HL-60 (cell line): ENCODE measurements around the gene SLC46A2.

ENCODE experiments used
- DNase-seq, 2 experiments: peaks; one replicate each; pipeline ENCODE4 v3.0.0-alpha.2; 2010 to 2020; ENCODE audit warnings: low read depth in 1 of 2, low spot score in 1 of 2
- H3K27ac ChIP-seq: fragments of 250-450 bp; sonication (Bioruptor Pico); replicated peaks from 2 replicates; pipeline ENCODE4 v1.5.1; 2020; ENCODE audit warnings: mild to moderate bottlenecking, moderate library complexity
- H3K27me3 ChIP-seq: fragments of 250-450 bp; sonication (Bioruptor Pico); 2 replicates; pipeline ENCODE4 v1.5.1; 2021; ENCODE audit warnings: mild to moderate bottlenecking, moderate library complexity; ENCODE audit not compliant: insufficient read depth, poor library complexity, severe bottlenecking
- H3K4me3 ChIP-seq: replicated peaks from 2 replicates; pipeline ENCODE4 v1.5.1; 2011; ENCODE audit warnings: mild to moderate bottlenecking, control low read depth, low read length; ENCODE audit not compliant: insufficient read depth
- CTCF ChIP-seq: IDR thresholded peaks from one replicate; pipeline ENCODE4 v1.5.1; 2011; ENCODE audit warnings: low read length, control low read depth, inconsistent platforms; ENCODE audit not compliant: insufficient read depth
- GABPA ChIP-seq: IDR thresholded peaks from 2 replicates; pipeline ENCODE4 v1.6.1; 2012; ENCODE audit warnings: low read depth
- POLR2AphosphoS5 ChIP-seq: IDR thresholded peaks from 2 replicates; pipeline ENCODE4 v1.6.1; 2012; ENCODE audit warnings: low read depth
- REST ChIP-seq: IDR thresholded peaks from 2 replicates; pipeline ENCODE4 v1.6.1; 2012; ENCODE audit warnings: low read depth; ENCODE audit not compliant: insufficient replicate concordance
- SPI1 ChIP-seq: IDR thresholded peaks from 2 replicates; pipeline ENCODE4 v1.6.1; 2012; ENCODE audit warnings: low read depth, mild to moderate bottlenecking, borderline replicate concordance

The SLC46A2 gene

GRCh38 chr9:112891521-112891920 is 845 bp upstream of the SLC46A2 start:
- no peaks in the 10 kb centered on the region for H3K27me3 ChIP-seq
- no peak overlapping the region for H3K4me3 ChIP-seq
- H3K27ac ChIP-seq, result no peak overlapping the region
- no peak for TF ChIP-seq GABPA
- TF ChIP-seq REST, result no peak
- TF ChIP-seq POLR2AphosphoS5, result no peak
- no peak for TF ChIP-seq SPI1
- TF ChIP-seq CTCF, result no peak
- DNase-seq, result no peak

- no peak overlapping the region for H3K27ac ChIP-seq
- H3K4me3 ChIP-seq, result no peak overlapping the region
- H3K27me3 ChIP-seq, result no peaks in the 10 kb centered on the region
- no peak for TF ChIP-seq GABPA
- TF ChIP-seq CTCF, result peak; percentile 52
- TF ChIP-seq REST, result no peak
- TF ChIP-seq POLR2AphosphoS5, result no peak
- peak; percentile 38; the same call in 1 of the 2 replicates for TF ChIP-seq SPI1
- DNase-seq, result peak; percentile 57 to 88
These were observed 3.3 kb downstream of the SLC46A2 start for GRCh38 chr9:112887381-112887780.

GRCh38 chr9:112886351-112886750 is 4.3 kb downstream of the SLC46A2 start:
- Histone ChIP-seq H3K27ac (no peak overlapping the region), H3K27me3 (no peaks in the 10 kb centered on the region), H3K4me3 (no peak overlapping the region)
- DNase-seq, result no peak
- TF ChIP-seq POLR2AphosphoS5 (no peak), GABPA (no peak), REST (no peak)

- no peak for DNase-seq
- TF ChIP-seq CTCF (no peak), REST (no peak)
- Histone ChIP-seq H3K27me3 (no peaks in the 10 kb centered on the region), H3K27ac (no peak overlapping the region), H3K4me3 (no peak overlapping the region)
These were observed 5.4 kb downstream of the SLC46A2 start for GRCh38 chr9:112885324-112885723.
